GM12872 (cell line): ENCODE results near the gene COPA.
A peak's percentile ranks its signal among the peaks of the same experiment; 100 is the strongest.

Experiments
- CTCF ChIP-seq: IDR thresholded peaks from 3 replicates; pipeline ENCODE4 v1.5.1; 2011; ENCODE audit warnings: low read depth, mild to moderate bottlenecking, low read length, moderate library complexity; ENCODE audit not compliant: insufficient read depth

COPA gene

DNA sequence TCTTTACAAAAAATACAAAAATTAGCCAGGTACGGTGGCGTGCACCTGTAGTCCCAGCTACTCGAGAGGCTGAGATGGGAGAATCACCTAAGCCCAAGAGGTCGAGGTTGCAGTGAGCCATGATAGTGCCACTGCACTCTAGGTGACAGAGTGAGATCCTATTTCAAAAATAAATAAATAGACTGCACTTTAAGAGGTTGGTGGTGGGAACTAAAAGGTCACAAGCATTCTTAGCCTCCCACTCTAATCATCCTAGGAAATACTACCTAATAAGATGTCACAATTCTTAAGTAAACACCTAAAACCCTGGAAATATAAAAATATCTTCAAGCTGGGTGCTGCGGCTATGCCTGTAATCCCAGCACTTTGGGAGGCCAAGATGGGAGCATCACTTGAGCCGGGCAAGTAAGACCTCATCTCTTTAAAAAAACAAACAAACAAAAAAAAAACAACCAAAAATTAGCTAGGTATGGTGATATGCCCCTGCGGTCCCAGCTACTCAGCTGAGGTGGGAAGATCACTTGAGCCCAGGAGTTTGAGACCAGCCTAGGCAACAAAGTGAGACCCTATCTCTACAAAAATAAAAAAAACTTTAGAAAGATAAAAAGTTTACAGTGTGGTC, 84.8 kb downstream of the COPA start:
- TF ChIP-seq CTCF = no peak

DNA sequence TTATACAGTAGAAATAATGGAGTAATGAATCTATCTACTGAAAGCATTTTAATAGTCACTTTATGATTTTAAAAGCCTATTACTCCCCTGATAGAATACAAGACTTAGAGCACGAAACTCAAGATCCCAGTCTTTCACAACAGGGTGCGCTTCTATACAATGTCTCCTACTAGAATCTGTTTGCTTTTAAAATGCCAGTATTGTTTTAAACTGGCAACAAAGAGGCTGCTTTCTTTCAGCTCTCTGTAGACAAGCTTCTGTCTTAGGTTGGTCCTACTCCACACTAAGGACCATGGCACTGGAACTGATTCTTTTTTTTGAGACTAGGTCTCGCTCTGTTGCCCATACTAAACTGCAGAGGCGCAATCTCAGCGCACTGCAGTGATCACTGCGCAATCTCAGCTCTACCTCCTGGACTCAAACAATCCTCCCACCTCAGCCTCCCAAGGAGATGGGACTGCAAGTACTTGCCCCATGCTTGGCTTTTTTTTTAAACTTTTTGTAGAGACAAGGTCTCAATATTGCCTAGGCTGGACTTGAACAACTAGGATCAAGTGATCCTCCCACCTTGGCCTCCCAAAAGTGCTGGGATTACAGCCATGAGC, 85.5 kb downstream of the COPA start:
- no peak for TF ChIP-seq CTCF

DNA sequence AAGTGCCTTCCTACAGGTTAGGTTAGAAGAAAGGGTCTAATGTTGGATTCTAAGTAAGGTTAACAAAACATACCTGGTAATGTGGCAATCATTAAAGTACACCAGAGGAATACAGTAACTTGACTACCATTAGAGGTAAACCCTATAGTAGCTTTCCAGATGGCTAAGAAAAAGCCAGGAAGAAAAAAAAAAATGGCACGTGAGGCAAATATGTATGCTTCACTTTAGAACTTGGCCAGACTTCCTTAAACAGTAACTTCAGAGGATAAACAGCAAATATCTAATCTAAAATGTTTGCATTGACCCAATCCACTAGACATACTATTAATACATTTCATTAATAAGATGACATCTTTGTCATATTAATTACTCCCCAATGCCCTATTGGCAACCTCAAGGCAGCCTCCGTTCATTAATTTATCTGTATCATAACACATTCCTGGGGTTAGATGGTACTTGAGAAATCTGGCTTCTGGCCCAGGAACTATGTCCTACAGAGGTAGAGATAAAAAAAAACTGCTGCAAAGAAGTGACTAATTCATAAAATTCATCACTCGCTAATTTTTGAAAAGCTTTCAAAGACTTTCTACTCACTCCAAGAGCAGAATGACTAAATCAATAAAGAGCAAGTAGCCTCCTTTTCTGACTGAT, 86.5 kb downstream of the COPA start:
- TF ChIP-seq CTCF = no peak

GRCh38 chr1:160255781-160256300, 87.2 kb downstream of the COPA start:
- no peak for TF ChIP-seq CTCF

DNA sequence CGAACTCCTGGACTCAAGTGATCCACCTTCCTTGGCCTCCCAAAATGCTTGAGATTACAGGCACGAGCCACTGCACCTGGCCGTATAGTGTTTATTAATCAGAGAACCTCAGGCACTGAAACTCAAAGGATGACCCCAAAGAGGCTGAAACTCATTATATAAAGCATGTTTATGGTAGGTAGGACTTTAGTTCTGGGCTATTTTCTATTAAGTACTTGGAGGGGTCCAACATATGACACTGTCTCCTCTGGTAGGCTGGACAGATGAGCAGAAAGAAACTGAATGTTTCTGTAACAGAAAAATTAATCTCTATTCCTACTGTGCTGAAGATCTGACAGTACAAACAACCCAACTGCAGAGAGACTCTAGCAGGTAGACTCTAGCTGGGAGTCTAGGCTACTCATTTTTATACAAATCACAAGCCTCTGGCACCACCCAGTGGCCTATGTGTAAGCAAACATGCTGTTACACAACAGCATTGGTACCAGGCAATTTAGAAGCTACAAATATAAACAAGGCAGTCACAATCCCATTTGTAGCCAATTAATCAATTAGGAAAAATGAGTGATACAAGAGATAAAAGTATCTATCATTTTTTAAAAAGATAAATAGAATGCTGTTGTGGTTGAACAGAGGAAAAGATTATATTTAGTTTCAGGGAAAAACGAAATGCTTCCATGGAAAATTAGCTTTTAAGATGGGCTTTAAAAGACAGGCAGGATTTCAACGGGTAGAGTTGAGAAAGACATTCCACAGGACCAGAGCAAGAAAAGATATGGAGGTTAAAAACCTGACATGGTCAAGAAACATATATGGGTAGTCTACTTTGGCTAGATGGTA, 91.1 kb downstream of the COPA start:
- TF ChIP-seq CTCF = peak; percentile 67

GRCh38 chr1:160251011-160251410, 92.0 kb downstream of the COPA start:
- TF ChIP-seq CTCF = no peak

GRCh38 chr1:160247053-160247452, 96.0 kb downstream of the COPA start:
- no peak for TF ChIP-seq CTCF
